ENCODE measurements around the gene CTTNBP2NL. TPM values are rescaled to one million over a fixed set of nuclear protein-coding genes. Genes with fewer than 3 reads are reported as not detected.
"Not testable (repeated sequence)": the region's sequence is repeated elsewhere in the genome, so short reads cannot be mapped to it uniquely, and the experiment has no call there.

CTTNBP2NL gene
- polyA plus RNA-seq, 4 donors: 34.1 to 54.5 (median 39.2) TPM

- peak in 1 of 4 donors; percentile 22 for DNase-seq (ENCODE audit: low read depth in 4 of 4, low spot score in 3 of 4)
Measured at GRCh38 chr1:112418099-112418892, 22.3 kb downstream of the CTTNBP2NL start.

DNA sequence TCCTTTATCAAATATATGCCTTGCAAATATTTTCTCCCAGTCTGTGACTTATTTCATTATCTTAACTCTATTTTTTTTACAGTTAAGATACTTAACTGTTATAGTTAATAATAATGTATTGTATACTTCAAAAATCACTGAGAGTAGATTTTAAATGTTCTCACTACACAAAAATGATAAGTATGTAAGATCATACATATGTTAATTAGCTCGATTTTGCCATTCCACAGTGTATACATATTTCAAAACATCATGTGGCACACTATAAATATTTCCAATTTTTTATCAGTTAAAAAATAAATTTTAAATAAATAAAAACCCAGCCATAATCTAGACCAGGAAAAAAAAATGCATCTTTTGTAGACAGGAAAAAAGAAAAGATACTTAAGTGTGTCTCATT is 27.2 kb downstream of the CTTNBP2NL start:
- DNase-seq (ENCODE audit: low read depth in 4 of 4, low spot score in 3 of 4): no peak

DNA sequence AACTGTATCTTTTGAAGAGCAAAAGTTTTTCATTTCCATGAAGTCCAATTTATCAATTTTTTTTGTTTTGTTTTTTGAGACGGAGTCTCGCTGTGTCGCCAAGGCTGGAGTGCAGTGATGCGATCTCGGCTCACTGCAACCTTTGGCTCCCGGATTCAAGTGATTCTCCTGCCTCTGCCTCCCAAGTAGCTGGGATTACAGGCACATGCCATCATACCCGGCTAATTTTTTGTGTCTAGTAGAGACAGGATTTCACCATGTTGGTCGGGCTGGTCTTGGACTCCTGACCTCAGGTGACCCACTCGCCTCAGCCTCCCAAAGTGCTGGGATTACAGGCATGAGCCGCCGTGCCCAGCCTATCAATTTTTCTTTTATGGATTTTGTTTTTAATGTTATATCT is 27.7 kb downstream of the CTTNBP2NL start:
- DNase-seq (ENCODE audit: low read depth in 4 of 4, low spot score in 3 of 4): not testable (repeated sequence)

DNA sequence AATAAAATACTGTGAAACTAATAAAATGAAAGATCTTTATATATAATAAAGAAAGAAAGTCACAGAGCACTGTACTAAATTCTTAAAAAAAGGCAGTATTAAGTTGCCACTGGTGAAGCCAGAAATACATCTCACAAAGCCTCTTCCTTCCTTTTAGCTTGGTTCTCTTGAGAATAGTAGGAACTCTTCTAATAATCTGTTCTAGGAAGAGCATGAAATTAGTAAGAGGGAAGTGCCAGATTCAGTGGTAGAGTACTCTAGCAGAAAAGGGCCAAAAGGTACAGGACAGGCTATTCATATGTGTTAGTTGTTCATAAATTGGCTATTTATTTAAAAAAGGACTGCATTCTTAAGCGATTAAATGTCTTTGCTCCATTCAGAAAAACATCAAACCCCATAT is 33.7 kb downstream of the CTTNBP2NL start:
- DNase-seq (ENCODE audit: low read depth in 4 of 4, low spot score in 3 of 4): no peak

DNA sequence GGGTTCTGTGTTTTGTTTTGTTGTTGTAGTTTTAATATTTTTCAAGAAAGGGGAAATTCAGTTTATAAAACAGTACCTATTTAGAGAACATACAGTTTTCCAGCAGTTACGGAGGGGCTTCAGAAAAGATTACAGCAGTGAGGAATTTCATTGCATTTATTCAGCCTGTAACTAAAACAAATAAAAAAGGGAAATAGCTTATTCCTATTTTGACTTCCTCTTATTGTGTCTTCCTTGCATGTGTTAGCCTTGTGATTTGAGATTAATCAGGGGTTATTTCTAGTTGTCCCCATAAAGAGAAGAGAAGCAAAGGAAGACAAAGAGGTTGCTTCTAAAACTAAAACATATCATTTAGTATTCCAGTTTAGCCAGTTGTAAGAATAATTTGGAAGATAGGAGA is 35.0 kb downstream of the CTTNBP2NL start:
- no peak for DNase-seq (ENCODE audit: low read depth in 4 of 4, low spot score in 3 of 4)

GRCh38 chr1:112435448-112435847 is 39.4 kb downstream of the CTTNBP2NL start:
- DNase-seq (ENCODE audit: low read depth in 4 of 4, low spot score in 3 of 4): no peak

DNA sequence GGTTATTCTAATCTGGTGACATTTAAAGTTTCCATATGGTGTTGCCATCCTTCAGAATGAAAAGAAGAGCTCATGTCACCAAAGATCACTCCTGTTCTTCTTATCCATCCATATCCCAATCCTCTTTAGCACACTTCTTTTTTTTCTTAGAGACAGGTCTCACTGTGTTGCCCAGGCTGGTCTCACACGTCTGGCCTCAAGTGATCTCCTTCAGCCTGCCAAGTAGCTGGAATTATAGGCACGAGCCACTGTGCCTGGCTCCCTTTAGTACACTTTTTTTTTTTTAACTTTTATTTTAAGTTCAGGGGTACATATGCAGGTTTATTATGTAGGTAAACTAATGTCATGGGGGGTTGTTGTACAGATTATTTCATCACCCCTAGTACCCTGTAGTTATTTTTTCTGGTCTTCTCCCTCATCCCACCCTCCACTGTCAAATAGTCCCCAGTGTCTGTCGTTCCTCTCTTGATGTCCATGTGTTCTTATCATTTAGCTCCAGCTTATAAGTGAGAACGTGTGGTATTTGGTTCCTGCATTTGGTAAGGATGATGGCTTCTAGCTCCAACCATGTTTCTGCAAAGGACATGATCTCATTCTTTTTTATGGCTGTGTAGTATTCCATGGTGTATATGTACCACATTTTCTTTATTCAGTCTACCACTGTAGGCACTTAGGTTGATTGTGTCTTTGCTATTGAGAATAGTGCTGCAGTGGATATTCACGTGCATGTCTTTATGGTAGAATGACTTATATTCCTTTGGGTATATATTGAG is 40.6 kb downstream of the CTTNBP2NL start:
- DNase-seq (ENCODE audit: low read depth in 4 of 4, low spot score in 3 of 4): no peak

DNA sequence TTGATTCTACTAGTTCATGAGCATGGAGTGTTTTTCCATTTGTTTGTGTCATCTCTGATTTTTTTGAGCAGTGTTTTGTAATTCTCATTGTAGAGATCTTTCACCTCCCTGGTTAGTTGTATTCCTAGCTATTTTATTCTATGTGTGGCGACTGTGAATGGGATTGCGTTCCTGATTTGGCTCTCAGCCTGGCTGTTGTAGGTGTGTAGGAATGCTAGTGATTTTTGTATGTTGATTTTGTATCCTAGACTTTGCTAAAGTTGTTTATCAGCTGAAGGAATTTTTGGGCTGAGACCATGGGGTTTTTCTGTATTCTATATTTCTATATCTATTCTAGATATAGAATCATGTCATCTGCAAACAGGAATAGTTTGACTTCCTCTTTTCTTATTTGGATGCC is 42.1 kb downstream of the CTTNBP2NL start:
- DNase-seq (ENCODE audit: low read depth in 4 of 4, low spot score in 3 of 4): not testable (repeated sequence)

DNA sequence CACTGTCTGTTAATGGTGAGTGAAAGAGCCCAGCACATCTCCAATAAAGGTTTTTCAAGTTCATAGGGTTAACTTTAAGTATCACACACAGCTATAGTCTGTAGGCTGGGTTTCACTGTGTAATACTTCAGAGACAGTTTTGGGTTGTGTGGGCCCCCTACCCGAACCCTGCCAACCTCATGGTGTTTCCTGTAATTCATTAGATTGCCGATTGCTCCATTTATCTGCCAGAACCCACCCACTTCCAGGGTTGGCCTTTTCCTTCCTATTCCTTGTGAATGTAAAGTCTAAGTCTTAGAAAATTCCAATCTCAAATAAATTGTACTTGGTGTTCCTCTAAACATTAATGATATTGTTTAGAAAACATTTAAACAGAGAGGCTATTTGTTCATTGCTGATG is 43.6 kb downstream of the CTTNBP2NL start:
- DNase-seq (ENCODE audit: low read depth in 4 of 4, low spot score in 3 of 4): no peak

- DNase-seq (ENCODE audit: low read depth in 4 of 4, low spot score in 3 of 4): no peak
Measured at GRCh38 chr1:112440574-112440973, 44.6 kb downstream of the CTTNBP2NL start.

- no peak for DNase-seq (ENCODE audit: low read depth in 4 of 4, low spot score in 3 of 4)
Measured at GRCh38 chr1:112444269-112444668, 48.3 kb downstream of the CTTNBP2NL start.

DNA sequence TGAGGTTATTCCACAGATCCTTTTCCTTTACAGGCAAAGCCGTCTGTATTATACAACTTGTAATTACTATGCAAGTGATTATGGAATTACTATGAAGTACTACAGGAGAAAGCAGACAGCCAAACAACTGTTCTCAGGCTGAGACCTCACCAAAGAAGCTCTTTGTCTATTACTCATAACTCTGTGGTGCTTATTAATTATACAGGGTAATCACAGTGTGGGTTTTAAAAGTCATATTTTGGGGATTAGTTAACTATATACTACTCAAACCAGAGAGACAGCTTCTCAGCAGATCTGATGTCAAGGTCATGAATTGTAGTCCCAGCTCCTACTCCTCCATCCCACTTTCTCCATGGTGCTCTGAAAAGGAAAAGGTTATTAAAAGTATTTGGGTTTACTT is 49.6 kb downstream of the CTTNBP2NL start:
- no peak for DNase-seq (ENCODE audit: low read depth in 4 of 4, low spot score in 3 of 4)

DNA sequence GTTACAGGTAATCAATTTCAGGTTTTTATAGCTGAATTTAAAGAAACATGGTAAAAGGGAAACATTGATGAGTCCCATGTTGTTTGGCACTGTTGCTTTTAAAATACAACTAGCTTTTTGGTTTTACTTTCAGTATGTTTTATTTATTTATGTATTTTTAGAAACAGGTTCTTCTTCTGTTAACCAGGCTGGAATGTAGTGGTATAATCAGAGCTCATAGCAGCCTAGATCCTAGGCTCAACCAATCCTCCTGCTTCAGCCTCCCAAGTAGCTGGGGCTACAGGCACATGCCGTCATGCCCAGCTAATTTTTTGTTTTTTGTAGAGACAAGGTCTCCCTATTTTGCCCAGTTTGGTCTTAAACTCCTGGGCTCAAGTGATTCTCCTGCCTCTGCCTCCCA is 50.4 kb downstream of the CTTNBP2NL start:
- DNase-seq (ENCODE audit: low read depth in 4 of 4, low spot score in 3 of 4): no peak

DNA sequence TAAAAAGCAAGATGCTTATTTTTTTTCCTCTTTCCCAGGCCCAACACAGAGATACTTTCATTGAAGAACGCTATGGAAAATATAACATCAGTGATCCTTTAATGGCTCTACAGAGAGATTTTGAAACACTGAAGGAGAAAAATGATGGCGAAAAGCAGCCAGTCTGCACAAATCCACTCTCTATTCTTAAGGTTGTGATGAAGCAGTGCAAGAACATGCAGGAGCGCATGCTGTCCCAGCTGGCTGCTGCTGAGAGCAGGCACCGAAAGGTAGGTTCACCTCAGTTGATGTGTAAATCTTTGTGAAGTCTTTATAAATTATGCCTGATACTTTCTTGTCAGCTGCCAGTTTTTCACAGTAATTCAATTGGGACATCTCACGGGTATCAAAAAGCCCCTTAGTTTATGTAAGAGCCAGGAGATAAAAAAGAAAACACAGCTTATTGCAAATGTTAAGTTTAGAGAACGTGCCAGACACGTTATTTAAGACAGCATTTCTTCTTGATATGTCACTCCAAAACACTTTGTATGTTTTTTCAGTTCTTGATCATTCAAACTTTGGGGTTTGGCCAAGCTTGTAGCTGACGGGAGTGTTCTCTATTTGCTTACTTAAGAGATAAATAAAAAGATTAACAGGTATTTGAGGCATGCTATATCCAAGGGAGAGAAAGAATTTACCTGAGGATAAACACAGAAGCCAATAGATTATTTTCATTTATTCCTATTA is 53.1 kb downstream of the CTTNBP2NL start:
- DNase-seq (ENCODE audit: low read depth in 4 of 4, low spot score in 3 of 4): no peak

- DNase-seq (ENCODE audit: low read depth in 4 of 4, low spot score in 3 of 4): no peak
Measured at GRCh38 chr1:112449630-112449983, 53.6 kb downstream of the CTTNBP2NL start.

DNA sequence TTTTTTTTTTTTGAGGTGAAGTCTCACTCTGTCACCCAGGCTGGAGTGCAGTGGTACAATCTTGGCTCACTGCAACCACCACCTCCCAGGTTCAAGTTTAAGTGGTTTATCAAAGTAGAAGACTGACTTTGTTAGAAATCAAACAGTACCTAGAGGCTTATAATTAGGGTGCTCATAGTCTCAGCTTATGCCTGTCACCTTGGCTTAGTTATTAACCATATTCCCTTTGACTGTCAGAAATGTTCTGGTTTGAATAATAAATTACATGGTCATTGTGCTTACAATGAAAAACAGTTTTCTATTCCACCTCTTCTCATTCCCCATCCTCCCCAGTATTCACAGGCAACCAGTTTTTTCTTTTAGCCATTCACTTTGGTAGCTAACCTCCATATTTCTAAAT is 54.8 kb downstream of the CTTNBP2NL start:
- DNase-seq (ENCODE audit: low read depth in 4 of 4, low spot score in 3 of 4): no peak

- DNase-seq (ENCODE audit: low read depth in 4 of 4, low spot score in 3 of 4): not testable (repeated sequence)
Measured at GRCh38 chr1:112451301-112451700, 55.3 kb downstream of the CTTNBP2NL start.

DNA sequence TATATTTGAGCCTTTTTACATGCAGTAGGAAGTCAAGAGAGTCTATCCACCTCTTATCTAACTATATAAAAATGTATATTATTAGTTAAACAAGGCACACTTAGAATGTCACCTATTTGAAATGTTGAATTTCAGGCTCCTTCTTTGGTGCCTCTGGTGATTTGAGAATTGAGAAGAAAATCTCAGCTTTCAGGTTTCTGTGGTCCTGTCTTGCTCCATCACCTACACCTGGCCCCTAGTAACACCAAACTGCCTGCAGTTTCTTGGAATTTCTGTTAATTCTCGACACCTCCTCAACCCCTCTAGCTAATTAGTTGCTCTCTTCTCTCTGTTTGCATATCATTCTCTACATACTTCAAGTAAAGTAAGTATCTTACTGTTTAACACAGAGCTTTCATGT is 57.9 kb downstream of the CTTNBP2NL start:
- DNase-seq (ENCODE audit: low read depth in 4 of 4, low spot score in 3 of 4): no peak

- no peak for DNase-seq (ENCODE audit: low read depth in 4 of 4, low spot score in 3 of 4)
Measured at GRCh38 chr1:112454316-112454715, 58.3 kb downstream of the CTTNBP2NL start.

DNA sequence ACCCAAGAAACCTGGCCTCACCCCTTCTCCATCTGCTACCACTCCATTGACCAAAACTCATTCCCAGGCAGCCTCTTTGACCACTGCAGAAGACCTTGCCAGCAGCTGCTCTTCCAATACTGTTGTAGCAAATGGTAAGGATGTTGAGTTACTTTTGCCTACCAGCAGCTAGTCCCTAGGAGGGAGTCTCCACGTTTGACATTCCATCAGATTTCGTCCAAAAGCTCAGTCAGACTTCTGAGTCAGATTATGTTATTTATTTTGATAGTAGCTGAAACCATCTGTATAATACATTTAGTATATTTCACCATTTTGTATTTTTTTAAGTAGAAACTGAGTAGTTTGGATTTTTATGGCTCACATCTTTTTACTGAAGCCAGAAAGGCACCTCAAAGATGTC is 61.2 kb downstream of the CTTNBP2NL start:
- DNase-seq (ENCODE audit: low read depth in 4 of 4, low spot score in 3 of 4): no peak

DNA sequence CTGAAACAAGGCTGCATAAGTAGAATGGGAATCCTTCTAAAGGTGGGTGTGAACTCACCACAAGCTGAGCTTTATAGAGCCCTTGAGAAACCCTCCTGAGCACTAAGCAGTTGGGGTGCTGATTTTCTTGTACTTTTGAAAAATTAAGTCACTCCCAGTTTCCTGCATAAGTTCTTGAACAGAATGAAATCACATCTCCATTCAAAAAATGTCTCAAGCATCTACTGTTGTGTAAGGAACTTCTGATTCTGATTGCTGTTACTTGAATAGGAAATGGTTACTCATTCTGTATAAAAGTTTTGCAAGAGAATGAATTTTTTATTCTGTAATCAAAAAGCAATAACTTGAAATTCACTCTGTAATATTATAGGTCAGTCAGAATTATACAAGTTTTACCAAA is 61.9 kb downstream of the CTTNBP2NL start:
- no peak for DNase-seq (ENCODE audit: low read depth in 4 of 4, low spot score in 3 of 4)
